ENCODE measurements around the gene PRKG1.

DNA sequence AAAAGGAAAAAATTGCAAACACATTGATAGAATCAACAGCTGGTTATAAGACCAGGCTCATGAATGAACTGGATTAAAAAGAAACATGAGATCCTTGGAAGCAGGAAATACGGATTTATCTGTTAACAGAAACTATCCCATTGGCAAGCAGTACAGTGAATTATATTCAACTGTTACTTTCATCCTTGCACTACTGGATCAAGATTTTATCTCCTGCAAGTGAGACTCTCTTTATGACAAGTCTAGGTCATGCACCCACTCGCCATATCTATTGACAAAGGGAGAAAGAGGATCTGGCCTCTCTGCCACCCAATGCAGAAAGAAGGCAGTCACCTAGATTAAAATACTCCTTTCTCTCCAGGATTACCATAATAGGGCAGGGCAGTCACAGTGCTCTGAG, 583.7 kb downstream of the PRKG1 start:
- TF ChIP-seq POLR2AphosphoS5 (IDR thresholded peaks at IDR 0.05; ENCODE audit: low read depth, low read length) (no peak), TAF1 (IDR thresholded peaks at IDR 0.05; ENCODE audit: borderline replicate concordance, low read depth, low read length) (no peak)
